HEK293 (cell line): ENCODE data around the gene E4F1.

Experiments used
- CTCF ChIA-PET: fragments of 350-600 bp; formaldehyde crosslinking; extraction: SDS; loops from one replicate; lab custom pipeline; 2021; ENCODE audit warnings: antibody characterized with exemption; lab: Yijun Ruan, JAX
- POLR2A ChIA-PET: fragments of 300-600 bp; formaldehyde crosslinking; extraction: SDS; loops from one replicate; lab custom pipeline; 2020; ENCODE audit warnings: antibody characterized with exemption, inconsistent platforms; lab: Yijun Ruan, JAX
- H3K27ac ChIP-seq: fragments of 200-500 bp; sonication (Bioruptor generic); 2 replicates; pipeline ENCODE4 v1.5.1; 2014; ENCODE audit warnings: low read depth, low read length, control low read depth, inconsistent platforms; ENCODE audit errors: extremely low read depth
- H3K36me3 ChIP-seq, 2 experiments: fragments of 200-500 bp in 1 of 2; sonication (Bioruptor generic) in 1 of 2; 1 replicate in 1 of 2; 2 replicates in 1 of 2; pipeline ENCODE4 v1.5.1; 2014 to 2017; ENCODE audit warnings: inconsistent platforms in 2 of 2, low read length in 2 of 2; ENCODE audit not compliant: control insufficient read depth in 2 of 2, insufficient read depth in 1 of 2
- H3K4me1 ChIP-seq: fragments of 200-500 bp; sonication (Bioruptor generic); 2 replicates; pipeline ENCODE4 v1.5.1; 2014; ENCODE audit warnings: mild to moderate bottlenecking, low read length, inconsistent platforms; ENCODE audit not compliant: control insufficient read depth, insufficient read depth
- H3K4me3 ChIP-seq: 2 replicates; pipeline ENCODE4 v1.5.1; 2011; ENCODE audit warnings: low read depth, mild to moderate bottlenecking, control low read depth, low read length, moderate library complexity
- H3K9me3 ChIP-seq: fragments of 200-500 bp; sonication (Bioruptor generic); 2 replicates; pipeline ENCODE4 v1.5.1; 2014; ENCODE audit warnings: low read depth, low read length, inconsistent platforms; ENCODE audit not compliant: control insufficient read depth, insufficient read depth
- AEBP2 ChIP-seq: fragments of 450-650 bp; formaldehyde crosslinking; IDR thresholded peaks from 2 replicates; pipeline ENCODE4 v1.5.1; 2016; ENCODE audit warnings: missing biosample characterization, missing genetic modification characterization, borderline replicate concordance
- EGR2 ChIP-seq: fragments of 450-650 bp; formaldehyde crosslinking; IDR thresholded peaks from 2 replicates; pipeline ENCODE4 v1.5.1; 2016; ENCODE audit warnings: low read depth, missing biosample characterization, missing genetic modification characterization
- SALL2 ChIP-seq: fragments of 450-650 bp; formaldehyde crosslinking; IDR thresholded peaks from 2 replicates; pipeline ENCODE4 v1.5.0; 2017; ENCODE audit warnings: missing biosample characterization, mild to moderate bottlenecking, missing genetic modification characterization, borderline replicate concordance
- ZNF174 ChIP-seq: fragments of 450-650 bp; formaldehyde crosslinking; IDR thresholded peaks from 2 replicates; pipeline ENCODE4 v1.5.0; 2017; ENCODE audit warnings: missing biosample characterization, mild to moderate bottlenecking, missing genetic modification characterization
- ZNF18 ChIP-seq: fragments of 450-650 bp; formaldehyde crosslinking; IDR thresholded peaks from 2 replicates; pipeline ENCODE4 v1.5.1; 2016; ENCODE audit warnings: missing biosample characterization, missing genetic modification characterization
- ZNF214 ChIP-seq: fragments of 450-650 bp; formaldehyde crosslinking; IDR thresholded peaks from 2 replicates; pipeline ENCODE4 v1.5.1; 2017; ENCODE audit warnings: missing biosample characterization, mild to moderate bottlenecking, missing genetic modification characterization, borderline replicate concordance
- ZNF416 ChIP-seq: fragments of 450-650 bp; formaldehyde crosslinking; IDR thresholded peaks from 2 replicates; pipeline ENCODE4 v1.5.1; 2016; ENCODE audit warnings: missing biosample characterization, missing genetic modification characterization
- ZNF426 ChIP-seq: fragments of 450-650 bp; formaldehyde crosslinking; IDR thresholded peaks from 2 replicates; pipeline ENCODE4 v1.5.1; 2017; ENCODE audit warnings: missing biosample characterization, missing genetic modification characterization, mild to moderate bottlenecking, inconsistent platforms, moderate library complexity
- ZNF433 ChIP-seq: fragments of 450-650 bp; formaldehyde crosslinking; IDR thresholded peaks from 2 replicates; pipeline ENCODE4 v1.5.1; 2016; ENCODE audit warnings: missing biosample characterization, missing genetic modification characterization, low read depth
- ZNF785 ChIP-seq: fragments of 450-650 bp; formaldehyde crosslinking; IDR thresholded peaks from 2 replicates; pipeline ENCODE4 v1.5.1; 2016; ENCODE audit warnings: missing biosample characterization, missing genetic modification characterization
- ZSCAN5A ChIP-seq: fragments of 450-650 bp; formaldehyde crosslinking; IDR thresholded peaks from 2 replicates; pipeline ENCODE4 v1.5.1; 2016; ENCODE audit warnings: missing biosample characterization, missing genetic modification characterization
- TF ChIP-seq, protein P1 (sequence below): fragments of 450-650 bp; formaldehyde crosslinking; IDR thresholded peaks from 2 replicates; pipeline ENCODE4 v1.5.1; 2016; ENCODE audit warnings: missing biosample characterization, missing genetic modification characterization
- TF ChIP-seq, protein P2 (sequence below): fragments of 450-650 bp; formaldehyde crosslinking; conservative IDR thresholded peaks from 2 replicates; pipeline ENCODE4 v1.5.1; 2016; ENCODE audit warnings: low read depth, missing biosample characterization, missing genetic modification characterization
- TF ChIP-seq, protein P3 (sequence below): fragments of 450-650 bp; formaldehyde crosslinking; IDR thresholded peaks from 2 replicates; pipeline ENCODE4 v1.5.1; 2016; ENCODE audit warnings: missing biosample characterization, missing genetic modification characterization

E4F1 gene

GRCh38 chr16:2213817-2214718 lies 9.3 kb upstream of the E4F1 start (continued):
- TF ChIP-seq, protein P1, sequence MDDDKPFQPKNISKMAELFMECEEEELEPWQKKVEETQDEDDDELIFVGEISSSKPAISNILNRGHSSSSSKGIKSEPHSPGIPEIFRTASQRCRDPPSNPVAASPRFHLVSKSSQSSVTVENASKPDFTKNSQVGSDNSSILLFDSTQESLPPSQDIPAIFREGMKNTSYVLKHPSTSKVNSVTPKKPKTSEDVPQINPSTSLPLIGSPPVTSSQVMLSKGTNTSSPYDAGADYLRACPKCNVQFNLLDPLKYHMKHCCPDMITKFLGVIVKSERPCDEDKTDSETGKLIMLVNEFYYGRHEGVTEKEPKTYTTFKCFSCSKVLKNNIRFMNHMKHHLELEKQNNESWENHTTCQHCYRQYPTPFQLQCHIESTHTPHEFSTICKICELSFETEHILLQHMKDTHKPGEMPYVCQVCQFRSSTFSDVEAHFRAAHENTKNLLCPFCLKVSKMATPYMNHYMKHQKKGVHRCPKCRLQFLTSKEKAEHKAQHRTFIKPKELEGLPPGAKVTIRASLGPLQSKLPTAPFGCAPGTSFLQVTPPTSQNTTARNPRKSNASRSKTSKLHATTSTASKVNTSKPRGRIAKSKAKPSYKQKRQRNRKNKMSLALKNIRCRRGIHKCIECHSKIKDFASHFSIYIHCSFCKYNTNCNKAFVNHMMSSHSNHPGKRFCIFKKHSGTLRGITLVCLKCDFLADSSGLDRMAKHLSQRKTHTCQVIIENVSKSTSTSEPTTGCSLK (tag by site-specific recombination): no peak
- TF ChIP-seq, protein P2, sequence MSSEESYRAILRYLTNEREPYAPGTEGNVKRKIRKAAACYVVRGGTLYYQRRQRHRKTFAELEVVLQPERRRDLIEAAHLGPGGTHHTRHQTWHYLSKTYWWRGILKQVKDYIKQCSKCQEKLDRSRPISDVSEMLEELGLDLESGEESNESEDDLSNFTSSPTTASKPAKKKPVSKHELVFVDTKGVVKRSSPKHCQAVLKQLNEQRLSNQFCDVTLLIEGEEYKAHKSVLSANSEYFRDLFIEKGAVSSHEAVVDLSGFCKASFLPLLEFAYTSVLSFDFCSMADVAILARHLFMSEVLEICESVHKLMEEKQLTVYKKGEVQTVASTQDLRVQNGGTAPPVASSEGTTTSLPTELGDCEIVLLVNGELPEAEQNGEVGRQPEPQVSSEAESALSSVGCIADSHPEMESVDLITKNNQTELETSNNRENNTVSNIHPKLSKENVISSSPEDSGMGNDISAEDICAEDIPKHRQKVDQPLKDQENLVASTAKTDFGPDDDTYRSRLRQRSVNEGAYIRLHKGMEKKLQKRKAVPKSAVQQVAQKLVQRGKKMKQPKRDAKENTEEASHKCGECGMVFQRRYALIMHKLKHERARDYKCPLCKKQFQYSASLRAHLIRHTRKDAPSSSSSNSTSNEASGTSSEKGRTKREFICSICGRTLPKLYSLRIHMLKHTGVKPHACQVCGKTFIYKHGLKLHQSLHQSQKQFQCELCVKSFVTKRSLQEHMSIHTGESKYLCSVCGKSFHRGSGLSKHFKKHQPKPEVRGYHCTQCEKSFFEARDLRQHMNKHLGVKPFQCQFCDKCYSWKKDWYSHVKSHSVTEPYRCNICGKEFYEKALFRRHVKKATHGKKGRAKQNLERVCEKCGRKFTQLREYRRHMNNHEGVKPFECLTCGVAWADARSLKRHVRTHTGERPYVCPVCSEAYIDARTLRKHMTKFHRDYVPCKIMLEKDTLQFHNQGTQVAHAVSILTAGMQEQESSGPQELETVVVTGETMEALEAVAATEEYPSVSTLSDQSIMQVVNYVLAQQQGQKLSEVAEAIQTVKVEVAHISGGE (tag by site-specific recombination): peak; percentile 71
- TF ChIP-seq ZNF174 (tag by site-specific recombination) (no peak), ZNF785 (tag by site-specific recombination) (no peak), ZNF433 (tag by site-specific recombination) (no peak), ZSCAN5A (no peak)

DNA sequence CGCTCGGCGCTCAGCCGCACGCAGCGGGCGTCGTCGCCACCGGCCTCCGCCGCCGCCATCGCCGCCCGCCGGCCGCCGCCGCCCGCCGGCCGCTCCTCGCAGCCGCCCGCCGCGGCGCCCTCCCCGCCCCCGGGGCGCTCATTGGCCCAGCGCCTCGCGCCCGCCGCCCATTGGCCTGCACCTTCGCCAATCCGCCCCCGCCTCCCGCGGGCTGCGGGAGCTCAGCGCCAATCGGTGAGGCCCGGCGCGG lies 8.7 kb upstream of the E4F1 start, which contains the start of gene PGP:
PGP (minus strand) TSS at position 122 of the 250 bp plus-strand sequence; CDS start at position 59, 63 bp downstream.
- CTCF ChIA-PET: interaction anchor here (0.6 to 1.6 kb wide), 4 partner anchors 16 to 210 kb away, joined by 3 to 7 read pairs (median 4); partner anchors contain the start of genes DNASE1L2 and ECI1
- no peak for TF ChIP-seq SALL2 (tag by site-specific recombination)
- no peak for TF ChIP-seq ZNF426 (tag by site-specific recombination)
- 0 out of 2 replicates have a peak, but pooled peaks have one; percentile 27 for TF ChIP-seq EGR2 (tag by site-specific recombination)
- TF ChIP-seq AEBP2 (tag by site-specific recombination): no peak
- H3K36me3 ChIP-seq: peaks cover 0 to 25% of the 10 kb centered on the region in 2 experiments; a peak in 1 of 3 replicates
- no peaks in the 10 kb centered on the region for H3K9me3 ChIP-seq
- POLR2A ChIA-PET: interaction anchor here (0.5 to 2.0 kb wide), 21 partner anchors 8 to 1058 kb away, joined by 3 to 22 read pairs (median 5); partner anchors contain the start of genes DNASE1L2, E4F1, ECI1 and MLST8
- 0 out of 2 replicates have a peak, but pooled peaks cover 2% of the 10 kb centered on the region for H3K4me1 ChIP-seq
- H3K27ac ChIP-seq: peak within 1 kb of the TSS; percentile 94
- H3K4me3 ChIP-seq: peak within 1 kb of the TSS; percentile 78

GRCh38 chr16:2216330-2216729 lies 7.1 kb upstream of the E4F1 start:
- Histone ChIP-seq H3K36me3 (peaks cover 0 to 21% of the 10 kb centered on the region in 2 experiments; a peak in 1 of 3 replicates), H3K4me1 (0 out of 2 replicates have a peak, but pooled peaks cover 2% of the 10 kb centered on the region), H3K4me3 (no peak overlapping the region), H3K27ac (no peak overlapping the region), H3K9me3 (no peaks in the 10 kb centered on the region)
- ChIA-PET CTCF (interaction anchor here (0.7 kb wide), 1 partner anchor 303 kb away, joined by 3 read pairs; no protein-coding TSS in a partner anchor), POLR2A (no interaction called here)
- TF ChIP-seq, protein P3, sequence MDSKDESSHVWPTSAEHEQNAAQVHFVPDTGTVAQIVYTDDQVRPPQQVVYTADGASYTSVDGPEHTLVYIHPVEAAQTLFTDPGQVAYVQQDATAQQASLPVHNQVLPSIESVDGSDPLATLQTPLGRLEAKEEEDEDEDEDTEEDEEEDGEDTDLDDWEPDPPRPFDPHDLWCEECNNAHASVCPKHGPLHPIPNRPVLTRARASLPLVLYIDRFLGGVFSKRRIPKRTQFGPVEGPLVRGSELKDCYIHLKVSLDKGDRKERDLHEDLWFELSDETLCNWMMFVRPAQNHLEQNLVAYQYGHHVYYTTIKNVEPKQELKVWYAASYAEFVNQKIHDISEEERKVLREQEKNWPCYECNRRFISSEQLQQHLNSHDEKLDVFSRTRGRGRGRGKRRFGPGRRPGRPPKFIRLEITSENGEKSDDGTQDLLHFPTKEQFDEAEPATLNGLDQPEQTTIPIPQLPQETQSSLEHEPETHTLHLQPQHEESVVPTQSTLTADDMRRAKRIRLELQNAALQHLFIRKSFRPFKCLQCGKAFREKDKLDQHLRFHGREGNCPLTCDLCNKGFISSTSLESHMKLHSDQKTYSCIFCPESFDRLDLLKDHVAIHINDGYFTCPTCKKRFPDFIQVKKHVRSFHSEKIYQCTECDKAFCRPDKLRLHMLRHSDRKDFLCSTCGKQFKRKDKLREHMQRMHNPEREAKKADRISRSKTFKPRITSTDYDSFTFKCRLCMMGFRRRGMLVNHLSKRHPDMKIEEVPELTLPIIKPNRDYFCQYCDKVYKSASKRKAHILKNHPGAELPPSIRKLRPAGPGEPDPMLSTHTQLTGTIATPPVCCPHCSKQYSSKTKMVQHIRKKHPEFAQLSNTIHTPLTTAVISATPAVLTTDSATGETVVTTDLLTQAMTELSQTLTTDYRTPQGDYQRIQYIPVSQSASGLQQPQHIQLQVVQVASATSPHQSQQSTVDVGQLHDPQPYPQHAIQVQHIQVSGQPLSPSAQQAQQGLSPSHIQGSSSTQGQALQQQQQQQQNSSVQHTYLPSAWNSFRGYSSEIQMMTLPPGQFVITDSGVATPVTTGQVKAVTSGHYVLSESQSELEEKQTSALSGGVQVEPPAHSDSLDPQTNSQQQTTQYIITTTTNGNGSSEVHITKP (tag by site-specific recombination): no peak
- TF ChIP-seq ZNF174 (tag by site-specific recombination): no peak
- no peak for TF ChIP-seq ZNF416 (tag by site-specific recombination)
- TF ChIP-seq ZNF18 (tag by site-specific recombination): no peak
- no peak for TF ChIP-seq ZNF214 (tag by site-specific recombination)
